ENCODE results near the gene TBCK.
A peak's percentile ranks its signal among the peaks of the same experiment; 100 is the strongest.

The TBCK gene

GRCh38 chr4:106303548-106304281 lies 12.3 kb downstream of the TBCK start:
- TF ChIP-seq CTCF (IDR thresholded peaks at IDR 0.05; ENCODE audit: low read depth, low read length, missing control alignments): no peak
- no peaks in the 10 kb centered on the region for H3K27me3 ChIP-seq (replicated peaks)
- H3K36me3 ChIP-seq (replicated peaks): peaks cover 4% of the 10 kb centered on the region
- in situ Hi-C loops (cut with HindIII; ENCODE audit: low pct_ligation_motif_present, low sequenced_read_pairs): no loop called here
- H3K27ac ChIP-seq: no peak overlapping the region
- H3K4me3 ChIP-seq (ENCODE audit: low read depth, low read length): no peak overlapping the region
- DNase-seq: no peak

GRCh38 chr4:106302062-106302438 lies 14.0 kb downstream of the TBCK start:
- Histone ChIP-seq H3K27me3 (replicated peaks) (no peaks in the 10 kb centered on the region), H3K27ac (no peak overlapping the region), H3K4me3 (ENCODE audit: low read depth, low read length) (no peak overlapping the region), H3K36me3 (replicated peaks) (peaks cover 4% of the 10 kb centered on the region)
- in situ Hi-C loops (cut with HindIII; ENCODE audit: low pct_ligation_motif_present, low sequenced_read_pairs): no loop called here
- no peak for TF ChIP-seq CTCF (IDR thresholded peaks at IDR 0.05; ENCODE audit: low read depth, low read length, missing control alignments)
- no peak for DNase-seq

- no peak overlapping the region for H3K4me3 ChIP-seq (ENCODE audit: low read depth, low read length)
- peak; percentile 33 for DNase-seq
- in situ Hi-C loops (cut with HindIII; ENCODE audit: low pct_ligation_motif_present, low sequenced_read_pairs): no loop called here
- peaks cover 4% of the 10 kb centered on the region for H3K36me3 ChIP-seq (replicated peaks)
- H3K27ac ChIP-seq: no peak overlapping the region
- H3K27me3 ChIP-seq (replicated peaks): no peaks in the 10 kb centered on the region
- no peak for TF ChIP-seq CTCF (IDR thresholded peaks at IDR 0.05; ENCODE audit: low read depth, low read length, missing control alignments)
Measured at GRCh38 chr4:106301393-106302061, 14.5 kb downstream of the TBCK start.

DNA sequence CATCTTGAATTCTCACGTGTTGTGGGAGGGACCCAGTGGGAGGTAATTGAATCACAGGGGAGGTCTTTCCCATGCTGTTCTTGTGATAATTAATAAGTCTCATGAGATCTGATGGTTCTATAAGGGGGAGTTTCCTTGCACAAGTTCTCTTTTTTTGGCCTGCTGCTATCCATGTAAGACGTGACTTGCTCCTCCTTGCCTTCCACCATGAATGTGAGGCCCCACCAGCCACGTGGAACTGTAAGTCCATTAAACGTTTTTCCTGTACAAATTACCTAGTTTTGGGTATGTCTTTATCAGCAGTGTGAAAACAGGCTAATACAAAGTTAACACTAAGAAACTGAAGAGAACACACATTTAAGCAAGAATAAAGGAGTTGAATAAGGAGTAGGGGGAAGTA lies 16.0 kb downstream of the TBCK start:
- no peak overlapping the region for H3K4me3 ChIP-seq (ENCODE audit: low read depth, low read length)
- no peak for TF ChIP-seq CTCF (IDR thresholded peaks at IDR 0.05; ENCODE audit: low read depth, low read length, missing control alignments)
- no peak for DNase-seq
- peaks cover 4% of the 10 kb centered on the region for H3K36me3 ChIP-seq (replicated peaks)
- H3K27ac ChIP-seq: no peak overlapping the region
- in situ Hi-C loops (cut with HindIII; ENCODE audit: low pct_ligation_motif_present, low sequenced_read_pairs): no loop called here
- H3K27me3 ChIP-seq (replicated peaks): no peaks in the 10 kb centered on the region

DNA sequence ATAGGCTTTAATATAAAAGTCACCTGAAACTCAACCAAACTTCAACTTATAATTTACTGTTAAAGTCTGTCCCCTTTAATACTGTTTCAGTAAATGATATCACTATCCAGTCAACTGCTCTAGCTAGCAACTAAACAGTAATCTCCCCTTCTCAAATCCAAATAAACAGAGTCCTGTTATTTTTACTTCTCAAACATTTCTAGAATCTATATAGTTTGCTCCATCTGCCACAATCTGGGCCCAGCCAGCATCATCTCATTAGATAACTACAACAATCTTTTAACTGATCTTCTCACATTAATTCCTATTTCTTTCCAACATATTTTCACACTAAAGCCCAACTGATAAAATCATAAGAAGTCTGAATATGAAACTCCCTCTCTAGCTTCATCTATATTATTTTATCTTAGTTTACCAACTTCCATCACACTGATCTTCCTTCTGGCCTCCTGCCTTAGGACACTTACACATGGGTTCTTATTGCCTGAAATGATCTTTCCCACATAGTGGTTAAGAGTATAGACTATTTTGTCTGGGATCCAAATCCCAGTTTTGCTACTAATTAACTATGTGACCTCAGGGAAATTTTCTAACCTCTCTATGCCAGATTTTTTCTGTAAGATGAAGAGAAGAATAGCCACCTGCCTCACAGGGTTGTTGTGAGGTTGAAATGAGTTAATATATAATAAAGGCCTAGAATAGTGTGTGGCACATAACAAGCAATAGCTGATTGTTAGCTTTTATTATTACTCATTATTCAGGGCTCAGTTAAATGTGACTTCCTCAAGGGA lies 18.6 kb downstream of the TBCK start:
- no peak overlapping the region for H3K4me3 ChIP-seq (ENCODE audit: low read depth, low read length)
- TF ChIP-seq CTCF (IDR thresholded peaks at IDR 0.05; ENCODE audit: low read depth, low read length, missing control alignments): no peak
- H3K27me3 ChIP-seq (replicated peaks): no peaks in the 10 kb centered on the region
- in situ Hi-C loops (cut with HindIII; ENCODE audit: low pct_ligation_motif_present, low sequenced_read_pairs): no loop called here
- H3K36me3 ChIP-seq (replicated peaks): peaks cover 9% of the 10 kb centered on the region
- DNase-seq: no peak
- no peak overlapping the region for H3K27ac ChIP-seq
